ENCODE data around the gene C4BPB. TPM values are rescaled to one million over a fixed set of nuclear protein-coding genes. Genes with fewer than 3 reads are reported as not detected.

The C4BPB gene, protein sequence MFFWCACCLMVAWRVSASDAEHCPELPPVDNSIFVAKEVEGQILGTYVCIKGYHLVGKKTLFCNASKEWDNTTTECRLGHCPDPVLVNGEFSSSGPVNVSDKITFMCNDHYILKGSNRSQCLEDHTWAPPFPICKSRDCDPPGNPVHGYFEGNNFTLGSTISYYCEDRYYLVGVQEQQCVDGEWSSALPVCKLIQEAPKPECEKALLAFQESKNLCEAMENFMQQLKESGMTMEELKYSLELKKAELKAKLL
- total RNA-seq = not detected in 2 replicates

DNA sequence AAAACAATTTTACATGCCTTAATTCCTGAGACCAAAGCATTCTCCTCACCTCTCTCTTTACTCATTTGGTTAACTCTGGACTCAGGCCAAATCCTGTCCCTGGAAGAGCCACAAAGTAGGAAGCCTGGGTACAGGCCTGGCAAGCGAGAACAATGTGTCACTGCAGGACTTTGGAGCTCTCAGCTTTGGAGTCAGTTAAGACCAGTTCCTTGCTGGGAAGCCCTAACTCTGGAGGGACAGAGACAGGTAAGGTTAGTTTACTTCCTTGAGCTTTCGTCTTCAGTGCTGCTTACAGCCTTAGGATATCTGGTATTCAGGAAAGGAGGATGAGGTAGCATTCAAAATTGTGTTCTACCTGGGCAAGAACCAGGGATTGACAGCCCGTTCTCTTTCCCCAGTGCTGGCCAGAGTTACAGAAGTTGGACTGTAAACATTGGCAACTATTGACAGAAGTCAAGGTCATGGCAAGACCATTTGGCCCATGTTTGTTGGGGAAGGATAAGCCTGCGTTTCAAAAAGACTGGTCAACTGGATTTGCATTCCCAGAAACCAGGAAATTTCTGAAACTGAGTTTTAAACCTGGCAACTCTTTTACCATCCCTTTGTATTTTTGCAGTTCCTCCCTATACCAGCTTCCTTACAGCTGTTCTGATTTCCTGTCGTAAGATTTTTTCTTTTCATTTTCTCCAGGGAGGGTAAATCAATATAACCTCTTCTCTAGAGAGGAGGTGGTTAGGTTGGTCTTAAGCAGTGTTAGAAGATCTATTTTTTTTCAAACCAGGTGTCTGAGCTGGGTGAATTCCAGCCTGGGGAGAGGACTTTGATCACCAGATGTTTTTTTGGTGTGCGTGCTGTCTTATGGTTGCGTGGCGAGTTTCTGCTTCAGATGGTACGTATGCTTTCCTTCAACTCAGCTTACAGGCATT, at the start of gene C4BPB:
Gene C4BPB, plus strand, starts transcription at position 160 of the 926 bp plus-strand sequence. Its CDS starts 672 bp downstream, at position 832.

DNA sequence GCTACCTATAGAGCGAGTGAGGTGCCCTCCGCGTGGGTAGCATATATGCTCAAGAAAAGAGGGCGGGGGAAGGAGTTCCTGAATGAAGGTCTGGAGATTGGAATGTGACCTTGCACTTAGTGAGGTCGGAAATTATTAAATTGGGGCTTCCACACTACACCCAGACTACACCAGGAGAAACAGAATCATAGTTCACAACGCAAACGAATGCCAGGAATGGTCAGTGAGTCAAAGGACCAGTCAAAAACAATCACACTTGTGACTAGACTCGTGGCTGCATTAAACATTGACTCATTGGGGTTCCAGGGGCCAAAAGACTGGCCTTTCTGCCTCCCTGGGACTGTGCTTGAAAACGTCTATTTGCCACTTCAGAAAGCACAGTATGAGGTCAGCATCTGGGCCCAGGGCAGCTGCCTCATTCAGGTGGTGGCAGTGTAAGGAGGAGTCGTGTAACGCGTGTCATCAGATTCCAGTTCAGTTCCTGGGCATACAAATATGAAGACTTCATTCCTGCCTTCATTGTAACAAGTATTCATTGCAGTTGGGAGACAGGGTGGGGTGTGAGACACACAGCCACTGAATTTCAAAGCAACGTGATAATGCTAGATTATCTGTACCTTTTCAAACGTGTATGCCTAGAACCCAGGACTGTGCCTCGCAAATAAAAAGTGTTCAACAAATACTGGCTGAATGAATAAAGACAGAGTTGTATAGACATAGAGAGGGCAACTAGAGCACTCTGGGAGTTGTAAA, 37.3 kb upstream of the C4BPB start, which contains the start of gene YOD1:
Gene YOD1, minus strand, starts transcription at position 18 of the 753 bp plus-strand sequence. CDS start 178 bp downstream, outside the sequence.

DNA sequence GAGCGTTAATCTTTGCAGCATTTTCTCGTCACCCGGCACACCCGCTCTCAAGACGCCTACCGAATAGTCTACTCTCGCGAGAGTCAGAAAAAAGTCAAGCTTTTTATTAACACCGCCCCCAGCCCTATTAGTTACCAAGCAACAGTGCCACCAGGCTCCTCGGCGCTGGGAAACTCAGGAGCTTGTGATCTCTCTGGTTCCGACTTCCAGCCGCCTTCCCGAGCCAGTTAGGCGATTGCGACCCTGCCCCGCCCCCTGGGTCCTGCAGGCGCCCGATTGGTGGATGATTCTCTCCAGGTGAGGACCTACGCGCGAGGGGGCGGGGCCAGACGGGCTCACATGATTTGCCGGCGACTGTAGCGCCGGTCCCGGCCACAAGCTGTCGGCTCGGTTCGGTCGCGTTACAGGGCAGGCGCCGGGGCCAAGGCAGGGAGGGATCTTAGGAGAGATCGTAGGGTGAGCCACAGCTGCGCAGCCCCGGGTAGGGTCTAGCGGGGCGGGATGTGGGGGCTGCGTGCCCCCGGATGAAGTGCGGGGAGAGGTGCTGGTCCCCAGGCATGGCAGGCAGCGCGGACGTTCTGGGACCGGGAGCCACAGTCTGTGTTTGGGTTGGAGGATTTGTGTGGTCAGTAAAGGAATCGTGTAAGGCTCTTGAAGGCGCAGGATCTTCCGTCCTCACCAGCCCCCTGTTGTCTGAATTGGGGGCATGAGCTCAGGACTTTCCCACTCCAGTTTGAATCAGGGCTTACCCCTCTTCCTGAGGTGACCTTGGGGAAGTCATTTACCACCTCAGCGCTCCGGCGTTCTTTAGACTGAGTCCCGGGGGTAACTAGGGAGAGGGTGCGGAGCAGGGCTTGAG, 35.5 kb upstream of the C4BPB start, which contains the start of gene PFKFB2:
Gene PFKFB2, plus strand, starts transcription at position 365 of the 859 bp plus-strand sequence. CDS start 1,443 bp downstream, outside the sequence.

DNA sequence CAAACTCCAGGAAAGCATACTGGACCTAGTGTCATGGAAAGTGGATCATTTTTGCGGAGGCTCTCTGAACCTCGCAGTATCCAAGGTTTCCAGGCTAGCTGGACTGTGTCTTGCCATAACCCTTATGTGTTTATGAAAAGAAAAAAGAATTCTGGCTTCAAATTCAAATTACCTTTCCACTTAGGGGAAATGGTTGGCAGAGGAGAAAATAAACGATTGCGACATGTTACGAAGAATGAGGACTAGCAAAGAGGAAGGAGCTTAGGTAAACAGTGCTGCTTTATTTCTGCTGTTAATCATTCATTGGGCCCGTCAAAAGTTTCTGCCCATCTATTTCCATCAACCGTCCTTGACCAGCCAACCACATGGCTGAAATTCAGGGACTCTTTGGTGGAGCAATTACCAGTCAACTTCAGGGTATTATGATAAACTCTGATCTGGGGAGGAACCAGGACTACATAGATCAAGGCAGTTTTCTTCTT, 15.3 kb downstream of the C4BPB start, which contains the start of gene C4BPA:
Gene C4BPA, plus strand, starts transcription at position 342 of the 482 bp plus-strand sequence. CDS start 8,793 bp downstream, outside the sequence.

Other genes with a start within 250 kb of the C4BPB start
- 0.72 TPM in 1 of 2 replicates, not detected in the other for gene IL20, start 223.2 kb upstream of the C4BPB start, total RNA-seq
- 1.9 TPM in 1 of 2 replicates, not detected in the other for gene IL24, start 191.4 kb upstream of the C4BPB start, total RNA-seq
- gene FCMR, start 166.9 kb upstream of the C4BPB start, total RNA-seq = under 0.01 TPM in 1 of 2 replicates, not detected in the other
- 1.2 TPM in 1 of 2 replicates, not detected in the other for gene PIGR, start 142.4 kb upstream of the C4BPB start, total RNA-seq
- 0.24 TPM in 1 of 2 replicates, not detected in the other for gene FCAMR, start 118.4 kb upstream of the C4BPB start, total RNA-seq
- gene C1orf116, start 56.1 kb upstream of the C4BPB start, total RNA-seq = 19.3 and 29.2 TPM in 2 replicates
- 11.1 and 13.9 TPM in 2 replicates for gene YOD1, start 37.7 kb upstream of the C4BPB start, total RNA-seq
- gene PFKFB2, start 35.6 kb upstream of the C4BPB start, total RNA-seq = 25.1 and 38.6 TPM in 2 replicates
- not detected in 2 replicates for gene C4BPA, start 15.4 kb downstream of the C4BPB start, total RNA-seq
- gene CD55, start 232.8 kb downstream of the C4BPB start, total RNA-seq = 31.8 and 79.3 TPM in 2 replicates